K562 (cell line): ENCODE measurements around the gene CHCHD6. TPM values are rescaled to one million over a fixed set of nuclear protein-coding genes. Genes with fewer than 3 reads are reported as not detected.

ENCODE experiments used
- CAMTA2 ChIP-seq: fragments of 250-450 bp; sonication (Bioruptor Pico); conservative IDR thresholded peaks from 2 replicates; pipeline ENCODE4 v1.5.1; 2022
- CREB1 ChIP-seq, 2 experiments: sonication (generic) in 1 of 2; formaldehyde crosslinking in 1 of 2; IDR thresholded peaks; 2 replicates each; pipeline versions ENCODE4 v1.6.1 to v1.8.0; 2012 to 2022; ENCODE audit warnings: inconsistent platforms in 1 of 2, mild to moderate bottlenecking in 1 of 2, missing genetic modification reagents in 1 of 2, moderate library complexity in 1 of 2
- EGR1 ChIP-seq: fragments of 450-650 bp; conservative IDR thresholded peaks from 2 replicates; pipeline ENCODE4 v1.6.1; 2017; ENCODE audit warnings: mild to moderate bottlenecking
- LEF1 ChIP-seq: fragments of 450-650 bp; IDR thresholded peaks from 2 replicates; pipeline ENCODE4 v1.6.1; 2016; ENCODE audit warnings: mild to moderate bottlenecking
- MTF1 ChIP-seq: fragments of 250-450 bp; sonication (Bioruptor Pico); IDR thresholded peaks from 2 replicates; pipeline ENCODE4 v1.9.0; 2021; ENCODE audit warnings: moderate library complexity, mild to moderate bottlenecking, inconsistent platforms, borderline replicate concordance
- NFXL1 ChIP-seq: fragments of 450-650 bp; formaldehyde crosslinking; IDR thresholded peaks from 2 replicates; pipeline ENCODE4 v1.4.0; 2021; ENCODE audit warnings: mild to moderate bottlenecking
- NUFIP1 ChIP-seq: fragments of 450-650 bp; IDR thresholded peaks from 2 replicates; pipeline ENCODE4 v1.6.1; 2018; ENCODE audit not compliant: partially characterized antibody
- RB1 ChIP-seq: fragments of 450-650 bp; IDR thresholded peaks from 2 replicates; pipeline ENCODE4 v1.6.1; 2017; ENCODE audit warnings: low read depth, mild to moderate bottlenecking
- RBFOX2 ChIP-seq: fragments of 200-400 bp; formaldehyde crosslinking; IDR thresholded peaks from 2 replicates; pipeline ENCODE4 v1.6.1; 2017; ENCODE audit warnings: low read depth, mild to moderate bottlenecking, low read length, moderate library complexity
- RBM22 ChIP-seq: fragments of 200-400 bp; formaldehyde crosslinking; IDR thresholded peaks from 2 replicates; pipeline ENCODE4 v1.6.1; 2018; ENCODE audit warnings: low read length, low read depth; ENCODE audit not compliant: poor library complexity, severe bottlenecking
- SIN3B ChIP-seq: fragments of 450-650 bp; IDR thresholded peaks from 2 replicates; pipeline ENCODE4 v1.6.1; 2017; ENCODE audit warnings: low read depth, mild to moderate bottlenecking, moderate library complexity
- TOE1 ChIP-seq, 2 experiments: fragments of 450-650 bp in 1 of 2; sonication (generic) in 1 of 2; formaldehyde crosslinking in 1 of 2; IDR thresholded peaks; 2 replicates each; pipeline versions ENCODE4 v1.7.1 to v1.8.0; 2016 to 2022; ENCODE audit warnings: borderline replicate concordance in 2 of 2, mild to moderate bottlenecking in 2 of 2, antibody characterized with exemption in 1 of 2, inconsistent platforms in 1 of 2, low read depth in 1 of 2, missing genetic modification reagents in 1 of 2, moderate library complexity in 1 of 2
- UBTF ChIP-seq, 2 experiments: IDR thresholded peaks; 2 replicates each; pipeline ENCODE4 v1.6.1; 2012; ENCODE audit warnings: improper control_type of control experiment in 2 of 2, low read depth in 2 of 2, low read length in 2 of 2, borderline replicate concordance in 1 of 2
- WHSC1 ChIP-seq: IDR thresholded peaks from one replicate; pipeline ENCODE4 v1.6.1; 2012; ENCODE audit warnings: low read length, control low read depth, inconsistent platforms
- ZNF583 ChIP-seq: fragments of 250-450 bp; sonication (Bioruptor Pico); IDR thresholded peaks from 2 replicates; pipeline ENCODE4 v1.4.0; 2020
- ZNF655 ChIP-seq: fragments of 250-450 bp; sonication (Bioruptor Pico); IDR thresholded peaks from 2 replicates; pipeline ENCODE4 v1.5.0; 2021
- ZNF717 ChIP-seq: fragments of 250-450 bp; sonication (Bioruptor Pico); IDR thresholded peaks from 2 replicates; pipeline ENCODE4 v1.5.0; 2021
- ZSCAN29 ChIP-seq: fragments of 450-650 bp; IDR thresholded peaks from 2 replicates; pipeline ENCODE4 v1.6.1; 2017
- polyA plus RNA-seq, 8 experiments: library from polyadenylated mRNA; depleted of rRNA in 4 of 8; stranded (reverse) in 5 of 8; unstranded in 3 of 8; fragments of >200 nt; fragmentation: Nextera tagmentation in 2 of 8; fragmentation: Illumina TruSeq in 1 of 8; extraction: Ambion mirVana in 2 of 8; extraction: Trizol in 1 of 8; gene quantifications; 2 replicates each; pipeline versions ENCODE4 v1.2.1 to v1.2.3, GENCODE V29; 2011 to 2014; ENCODE audit warnings: inconsistent platforms in 1 of 8, missing spikeins in 1 of 8
- total RNA-seq, 7 experiments: library from RNA; depleted of rRNA in 6 of 7; stranded (reverse); fragments of >200 nt in 6 of 7; fragmentation: Illumina TruSeq in 2 of 7; extraction: Trizol in 2 of 7; gene quantifications; 2 replicates each; pipeline versions ENCODE4 v1.2.1 to v1.2.3, GENCODE V29; 2011 to 2021; ENCODE audit warnings: low replicate concordance in 1 of 7
- TF ChIP-seq, protein P1 (sequence below): fragments of 450-650 bp; formaldehyde crosslinking; IDR thresholded peaks from 2 replicates; pipeline ENCODE4 v1.4.0; 2022; ENCODE audit warnings: missing genetic modification characterization
- TF ChIP-seq, protein P2 (sequence below), 3 experiments: IDR thresholded peaks in 2 of 3; conservative IDR thresholded peaks in 1 of 3; 2 replicates each; pipeline ENCODE4 v1.5.1; 2011 to 2012; ENCODE audit warnings: low read length in 3 of 3, mild to moderate bottlenecking in 3 of 3, control low read depth in 2 of 3, improper control_type of control experiment in 1 of 3, inconsistent platforms in 1 of 3, low read depth in 1 of 3, mixed read lengths in 1 of 3, moderate library complexity in 1 of 3; ENCODE audit not compliant: insufficient read depth in 2 of 3
- TF ChIP-seq, protein P3 (sequence below): fragments of 450-650 bp; IDR thresholded peaks from 2 replicates; pipeline ENCODE4 v1.6.1; 2018; ENCODE audit warnings: mild to moderate bottlenecking, low read depth; ENCODE audit not compliant: partially characterized antibody

The CHCHD6 gene
- total and polyA plus RNA-seq, 9 of the 15 experiments (the other 6 are each of a cell fraction or from before 2014, with no cell fraction given), result 4.6 to 18.6 (median 10.9) TPM

DNA sequence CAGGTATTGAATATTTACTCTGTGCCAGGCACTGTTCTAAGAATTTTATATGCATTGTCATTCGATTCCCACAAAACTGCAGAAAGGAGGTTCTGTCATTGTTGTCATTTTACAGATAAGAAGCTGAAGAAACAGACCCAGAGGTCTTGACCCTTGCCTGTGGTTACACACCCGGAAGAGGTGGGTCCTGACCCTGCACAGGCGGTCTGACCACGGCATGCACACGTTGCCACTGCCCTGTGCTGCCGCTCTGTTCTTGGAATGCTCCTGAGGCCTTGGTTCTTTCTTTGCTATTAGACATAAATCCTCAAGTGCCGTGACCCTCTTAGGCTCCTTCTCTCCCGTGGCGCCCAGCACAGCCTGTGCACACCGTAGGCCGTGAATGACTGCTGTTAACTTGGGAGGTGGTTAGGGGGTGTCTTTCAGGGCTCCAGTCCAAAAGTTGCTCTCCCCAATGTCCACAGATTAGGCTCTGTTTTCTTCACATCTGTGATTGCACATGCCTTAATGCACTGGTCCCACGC lies 204.8 kb downstream of the CHCHD6 start (continued):
- TF ChIP-seq ZSCAN29 (no peak), SIN3B (no peak), RB1 (no peak), ZNF655 (CRISPR knock-in tag) (no peak), CREB1 (IDR thresholded peaks at IDR 0.05) (no peak), CREB1 (CRISPR knock-in tag; IDR thresholded peaks at IDR 0.05) (no peak), ZNF583 (CRISPR knock-in tag) (no peak), TOE1 (IDR thresholded peaks at IDR 0.05; ENCODE audit: borderline replicate concordance) (no peak), TOE1 (CRISPR knock-in tag; IDR thresholded peaks at IDR 0.05; ENCODE audit: borderline replicate concordance, low read depth) (no peak), ZNF717 (CRISPR knock-in tag) (no peak), WHSC1 (no peak), UBTF (IDR thresholded peaks at IDR 0.05; ENCODE audit: borderline replicate concordance in 1 of 2, low read depth in 2 of 2, low read length in 2 of 2) (no peak), EGR1 (peak; percentile 37; the same call in 1 of the 2 replicates), CAMTA2 (no peak), RBM22 (no peak), MTF1 (no peak), RBFOX2 (peak; percentile 77), NUFIP1 (no peak), LEF1 (peak; percentile 74), NFXL1 (CRISPR knock-in tag) (no peak)
- TF ChIP-seq, protein P1, sequence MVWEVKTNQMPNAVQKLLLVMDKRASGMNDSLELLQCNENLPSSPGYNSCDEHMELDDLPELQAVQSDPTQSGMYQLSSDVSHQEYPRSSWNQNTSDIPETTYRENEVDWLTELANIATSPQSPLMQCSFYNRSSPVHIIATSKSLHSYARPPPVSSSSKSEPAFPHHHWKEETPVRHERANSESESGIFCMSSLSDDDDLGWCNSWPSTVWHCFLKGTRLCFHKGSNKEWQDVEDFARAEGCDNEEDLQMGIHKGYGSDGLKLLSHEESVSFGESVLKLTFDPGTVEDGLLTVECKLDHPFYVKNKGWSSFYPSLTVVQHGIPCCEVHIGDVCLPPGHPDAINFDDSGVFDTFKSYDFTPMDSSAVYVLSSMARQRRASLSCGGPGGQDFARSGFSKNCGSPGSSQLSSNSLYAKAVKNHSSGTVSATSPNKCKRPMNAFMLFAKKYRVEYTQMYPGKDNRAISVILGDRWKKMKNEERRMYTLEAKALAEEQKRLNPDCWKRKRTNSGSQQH, result no peak
- TF ChIP-seq, protein P2, sequence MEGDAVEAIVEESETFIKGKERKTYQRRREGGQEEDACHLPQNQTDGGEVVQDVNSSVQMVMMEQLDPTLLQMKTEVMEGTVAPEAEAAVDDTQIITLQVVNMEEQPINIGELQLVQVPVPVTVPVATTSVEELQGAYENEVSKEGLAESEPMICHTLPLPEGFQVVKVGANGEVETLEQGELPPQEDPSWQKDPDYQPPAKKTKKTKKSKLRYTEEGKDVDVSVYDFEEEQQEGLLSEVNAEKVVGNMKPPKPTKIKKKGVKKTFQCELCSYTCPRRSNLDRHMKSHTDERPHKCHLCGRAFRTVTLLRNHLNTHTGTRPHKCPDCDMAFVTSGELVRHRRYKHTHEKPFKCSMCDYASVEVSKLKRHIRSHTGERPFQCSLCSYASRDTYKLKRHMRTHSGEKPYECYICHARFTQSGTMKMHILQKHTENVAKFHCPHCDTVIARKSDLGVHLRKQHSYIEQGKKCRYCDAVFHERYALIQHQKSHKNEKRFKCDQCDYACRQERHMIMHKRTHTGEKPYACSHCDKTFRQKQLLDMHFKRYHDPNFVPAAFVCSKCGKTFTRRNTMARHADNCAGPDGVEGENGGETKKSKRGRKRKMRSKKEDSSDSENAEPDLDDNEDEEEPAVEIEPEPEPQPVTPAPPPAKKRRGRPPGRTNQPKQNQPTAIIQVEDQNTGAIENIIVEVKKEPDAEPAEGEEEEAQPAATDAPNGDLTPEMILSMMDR (IDR thresholded peaks at IDR 0.05 in 2 of 3, conservative IDR thresholded peaks at IDR 0.05 in 1 of 3; ENCODE audit: insufficient read depth in 2 of 3, low read depth in 1 of 3, low read length in 3 of 3), result no peak
- TF ChIP-seq, protein P3, sequence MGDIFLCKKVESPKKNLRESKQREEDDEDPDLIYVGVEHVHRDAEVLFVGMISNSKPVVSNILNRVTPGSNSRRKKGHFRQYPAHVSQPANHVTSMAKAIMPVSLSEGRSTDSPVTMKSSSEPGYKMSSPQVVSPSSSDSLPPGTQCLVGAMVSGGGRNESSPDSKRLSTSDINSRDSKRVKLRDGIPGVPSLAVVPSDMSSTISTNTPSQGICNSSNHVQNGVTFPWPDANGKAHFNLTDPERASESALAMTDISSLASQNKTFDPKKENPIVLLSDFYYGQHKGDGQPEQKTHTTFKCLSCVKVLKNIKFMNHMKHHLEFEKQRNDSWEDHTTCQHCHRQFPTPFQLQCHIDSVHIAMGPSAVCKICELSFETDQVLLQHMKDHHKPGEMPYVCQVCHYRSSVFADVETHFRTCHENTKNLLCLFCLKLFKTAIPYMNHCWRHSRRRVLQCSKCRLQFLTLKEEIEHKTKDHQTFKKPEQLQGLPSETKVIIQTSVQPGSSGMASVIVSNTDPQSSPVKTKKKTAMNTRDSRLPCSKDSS, result no peak
